ENCODE results near the gene SLC27A4. TPM values are rescaled to one million over a fixed set of nuclear protein-coding genes. Genes with fewer than 3 reads are reported as not detected.

Gene SLC27A4
- total and polyA plus RNA-seq, 9 donors = 7.2 to 16.3 (median 13.1) TPM

GRCh38 chr9:128304971-128305288, 35.4 kb upstream of the SLC27A4 start:
- peaks cover 20% of the 10 kb centered on the region for H3K36me3 ChIP-seq (ENCODE audit: control insufficient read depth, insufficient read depth, low read length)
- no peaks in the 10 kb centered on the region for H3K4me1 ChIP-seq (ENCODE audit: control insufficient read depth, insufficient read depth, low read length)
- WGBS (ENCODE audit: insufficient coverage) = 73% methylated on average over 3 of the region's 5 CpGs
- no peak overlapping the region for H3K4me3 ChIP-seq (ENCODE audit: low read length)
- no peak overlapping the region for H3K27ac ChIP-seq (ENCODE audit: low read length)
- no peaks in the 10 kb centered on the region for H3K9me3 ChIP-seq (replicated peaks; ENCODE audit: control insufficient read depth, low read depth, low read length)
- no peak for DNase-seq
- no peaks in the 10 kb centered on the region for H3K27me3 ChIP-seq (ENCODE audit: control insufficient read depth, insufficient read depth, low read length)

GRCh38 chr9:128309551-128309950, 30.8 kb upstream of the SLC27A4 start:
- WGBS (ENCODE audit: insufficient coverage) = 98% methylated on average over 15 of the region's 16 CpGs
- DNase-seq = no peak
- Histone ChIP-seq H3K4me3 (ENCODE audit: low read length) (no peak overlapping the region), H3K9me3 (replicated peaks; ENCODE audit: control insufficient read depth, low read depth, low read length) (no peaks in the 10 kb centered on the region), H3K4me1 (ENCODE audit: control insufficient read depth, insufficient read depth, low read length) (no peaks in the 10 kb centered on the region), H3K36me3 (ENCODE audit: control insufficient read depth, insufficient read depth, low read length) (peaks cover 46% of the 10 kb centered on the region), H3K27me3 (ENCODE audit: control insufficient read depth, insufficient read depth, low read length) (no peaks in the 10 kb centered on the region), H3K27ac (ENCODE audit: low read length) (no peak overlapping the region)

GRCh38 chr9:128310461-128310860, 29.9 kb upstream of the SLC27A4 start:
- WGBS (ENCODE audit: insufficient coverage) = 90% methylated on average over 9 of the region's 10 CpGs
- peaks cover 51% of the 10 kb centered on the region for H3K36me3 ChIP-seq (ENCODE audit: control insufficient read depth, insufficient read depth, low read length)
- no peak overlapping the region for H3K27ac ChIP-seq (ENCODE audit: low read length)
- no peaks in the 10 kb centered on the region for H3K4me1 ChIP-seq (ENCODE audit: control insufficient read depth, insufficient read depth, low read length)
- no peaks in the 10 kb centered on the region for H3K27me3 ChIP-seq (ENCODE audit: control insufficient read depth, insufficient read depth, low read length)
- H3K4me3 ChIP-seq (ENCODE audit: low read length) = no peak overlapping the region
- no peak for DNase-seq
- H3K9me3 ChIP-seq (replicated peaks; ENCODE audit: control insufficient read depth, low read depth, low read length) = no peaks in the 10 kb centered on the region

GRCh38 chr9:128314697-128315096, 25.6 kb upstream of the SLC27A4 start:
- H3K4me3 ChIP-seq (ENCODE audit: low read length) = no peak overlapping the region
- H3K27ac ChIP-seq (ENCODE audit: low read length) = no peak overlapping the region
- no peaks in the 10 kb centered on the region for H3K4me1 ChIP-seq (ENCODE audit: control insufficient read depth, insufficient read depth, low read length)
- no CpG with 5 or more reads among the region's 4 CpGs for WGBS (ENCODE audit: insufficient coverage)
- peaks cover 70% of the 10 kb centered on the region for H3K36me3 ChIP-seq (ENCODE audit: control insufficient read depth, insufficient read depth, low read length)
- DNase-seq = no peak
- no peaks in the 10 kb centered on the region for H3K27me3 ChIP-seq (ENCODE audit: control insufficient read depth, insufficient read depth, low read length)
- H3K9me3 ChIP-seq (replicated peaks; ENCODE audit: control insufficient read depth, low read depth, low read length) = no peaks in the 10 kb centered on the region

- Histone ChIP-seq H3K36me3 (ENCODE audit: control insufficient read depth, insufficient read depth, low read length) (peaks cover 57% of the 10 kb centered on the region), H3K27ac (ENCODE audit: low read length) (no peak overlapping the region), H3K4me3 (ENCODE audit: low read length) (no peak overlapping the region), H3K9me3 (replicated peaks; ENCODE audit: control insufficient read depth, low read depth, low read length) (no peaks in the 10 kb centered on the region), H3K27me3 (ENCODE audit: control insufficient read depth, insufficient read depth, low read length) (no peaks in the 10 kb centered on the region), H3K4me1 (ENCODE audit: control insufficient read depth, insufficient read depth, low read length) (peaks cover 2% of the 10 kb centered on the region)
- WGBS (ENCODE audit: insufficient coverage) = 75% methylated on average over 8 of the region's 9 CpGs
- DNase-seq = no peak
Measured at GRCh38 chr9:128316421-128316820, 23.9 kb upstream of the SLC27A4 start.

- Histone ChIP-seq H3K36me3 (ENCODE audit: control insufficient read depth, insufficient read depth, low read length) (peaks cover 55% of the 10 kb centered on the region), H3K27ac (ENCODE audit: low read length) (no peak overlapping the region), H3K27me3 (ENCODE audit: control insufficient read depth, insufficient read depth, low read length) (no peaks in the 10 kb centered on the region), H3K4me1 (ENCODE audit: control insufficient read depth, insufficient read depth, low read length) (peaks cover 5% of the 10 kb centered on the region), H3K9me3 (replicated peaks; ENCODE audit: control insufficient read depth, low read depth, low read length) (no peaks in the 10 kb centered on the region), H3K4me3 (ENCODE audit: low read length) (no peak overlapping the region)
- no CpG with 5 or more reads among the region's 2 CpGs for WGBS (ENCODE audit: insufficient coverage)
- no peak for DNase-seq
Measured at GRCh38 chr9:128317629-128318028, 22.7 kb upstream of the SLC27A4 start.

- Histone ChIP-seq H3K27ac (ENCODE audit: low read length) (no peak overlapping the region), H3K27me3 (ENCODE audit: control insufficient read depth, insufficient read depth, low read length) (no peaks in the 10 kb centered on the region), H3K9me3 (replicated peaks; ENCODE audit: control insufficient read depth, low read depth, low read length) (no peaks in the 10 kb centered on the region), H3K4me1 (ENCODE audit: control insufficient read depth, insufficient read depth, low read length) (peaks cover 18% of the 10 kb centered on the region), H3K36me3 (ENCODE audit: control insufficient read depth, insufficient read depth, low read length) (peaks cover 51% of the 10 kb centered on the region), H3K4me3 (ENCODE audit: low read length) (peak overlapping the region; percentile 98)
- 87% methylated on average over 2 of the region's 7 CpGs for WGBS (ENCODE audit: insufficient coverage)
- DNase-seq = no peak
Measured at GRCh38 chr9:128321343-128321742, 19.0 kb upstream of the SLC27A4 start.

GRCh38 chr9:128321879-128322403, 18.4 kb upstream of the SLC27A4 start:
- H3K27me3 ChIP-seq (ENCODE audit: control insufficient read depth, insufficient read depth, low read length) = no peaks in the 10 kb centered on the region
- peaks cover 47% of the 10 kb centered on the region for H3K36me3 ChIP-seq (ENCODE audit: control insufficient read depth, insufficient read depth, low read length)
- no peak for DNase-seq
- H3K4me3 ChIP-seq (ENCODE audit: low read length) = peak overlapping the region; percentile 98
- H3K27ac ChIP-seq (ENCODE audit: low read length) = no peak overlapping the region
- H3K9me3 ChIP-seq (replicated peaks; ENCODE audit: control insufficient read depth, low read depth, low read length) = no peaks in the 10 kb centered on the region
- 1% methylated on average over 21 of the region's 21 CpGs for whole genome bisulfite sequencing (ENCODE audit: insufficient coverage)
- H3K4me1 ChIP-seq (ENCODE audit: control insufficient read depth, insufficient read depth, low read length) = peaks cover 18% of the 10 kb centered on the region

GRCh38 chr9:128322404-128323211, 17.7 kb upstream of the SLC27A4 start, which contains the start of the genes COQ4 and TRUB2:
COQ4 (plus strand) TSS chr9:128322839; CDS start chr9:128322859, 20 bp downstream.
TRUB2 (minus strand) TSS chr9:128322447; CDS start chr9:128322408, 39 bp downstream.
- Histone ChIP-seq H3K9me3 (replicated peaks; ENCODE audit: control insufficient read depth, low read depth, low read length) (no peaks in the 10 kb centered on the region), H3K27me3 (ENCODE audit: control insufficient read depth, insufficient read depth, low read length) (no peaks in the 10 kb centered on the region), H3K4me3 (ENCODE audit: low read length) (peak within 1 kb of the TSS; percentile 98), H3K36me3 (ENCODE audit: control insufficient read depth, insufficient read depth, low read length) (peaks cover 44% of the 10 kb centered on the region), H3K27ac (ENCODE audit: low read length) (peak within 1 kb of the TSS; percentile 99), H3K4me1 (ENCODE audit: control insufficient read depth, insufficient read depth, low read length) (peaks cover 18% of the 10 kb centered on the region)
- WGBS (ENCODE audit: insufficient coverage) = 0% methylated on average over 83 of the region's 83 CpGs
- peak; percentile 99 for DNase-seq

- 0% methylated on average over 3 of the region's 16 CpGs for WGBS (ENCODE audit: insufficient coverage)
- peak overlapping the region; percentile 99 for H3K27ac ChIP-seq (ENCODE audit: low read length)
- peak; percentile 22 for DNase-seq
- no peaks in the 10 kb centered on the region for H3K9me3 ChIP-seq (replicated peaks; ENCODE audit: control insufficient read depth, low read depth, low read length)
- peaks cover 18% of the 10 kb centered on the region for H3K4me1 ChIP-seq (ENCODE audit: control insufficient read depth, insufficient read depth, low read length)
- H3K4me3 ChIP-seq (ENCODE audit: low read length) = peak overlapping the region; percentile 98
- peaks cover 45% of the 10 kb centered on the region for H3K36me3 ChIP-seq (ENCODE audit: control insufficient read depth, insufficient read depth, low read length)
- no peaks in the 10 kb centered on the region for H3K27me3 ChIP-seq (ENCODE audit: control insufficient read depth, insufficient read depth, low read length)
Measured at GRCh38 chr9:128323212-128323730, 17.1 kb upstream of the SLC27A4 start.

All from muscle of leg (tissue), 11 donors.